HCT116 (cell line): Measurements from ENCODE around the gene TNC.

ENCODE experiments used
- CTCF ChIP-seq, 3 experiments: fragments of 200-600 bp in 1 of 3; sonication (generic) in 1 of 3; IDR thresholded peaks in 2 of 3; conservative IDR thresholded peaks in 1 of 3; 2 replicates each; pipeline ENCODE4 v1.5.1; 2012 to 2017; ENCODE audit warnings: low read depth in 2 of 3, low read length in 2 of 3, antibody characterized with exemption in 1 of 3, borderline replicate concordance in 1 of 3, control low read depth in 1 of 3, mild to moderate bottlenecking in 1 of 3, mixed read lengths in 1 of 3, mixed run types in 1 of 3, moderate library complexity in 1 of 3; ENCODE audit not compliant: insufficient read depth in 1 of 3
- EZH2phosphoT487 ChIP-seq: fragments of 200-600 bp; IDR thresholded peaks from 2 replicates; pipeline ENCODE4 v1.6.1; 2018; ENCODE audit warnings: antibody characterized with exemption, borderline replicate concordance
- POLR2A ChIP-seq: IDR thresholded peaks from 2 replicates; pipeline ENCODE4 v1.7.0; 2011; ENCODE audit warnings: borderline replicate concordance; ENCODE audit not compliant: insufficient read depth, insufficient read length; ENCODE audit errors: extremely low read depth
- SIN3A ChIP-seq: IDR thresholded peaks from 2 replicates; pipeline ENCODE4 v1.6.1; 2012; ENCODE audit warnings: low read depth
- YY1 ChIP-seq: IDR thresholded peaks from 2 replicates; pipeline ENCODE4 v1.6.1; 2011; ENCODE audit warnings: low read length, low read depth, moderate library complexity, mild to moderate bottlenecking; ENCODE audit not compliant: insufficient replicate concordance; ENCODE audit errors: extremely low read depth
- TF ChIP-seq, protein P1 (sequence below): IDR thresholded peaks from 2 replicates; pipeline ENCODE4 v1.6.1; 2012

GRCh38 chr9:115004545-115004944 is 113.4 kb downstream of the TNC start:
- TF ChIP-seq YY1 (no peak), CTCF (IDR thresholded peaks at IDR 0.05 in 2 of 3, conservative IDR thresholded peaks at IDR 0.05 in 1 of 3; ENCODE audit: borderline replicate concordance in 1 of 3, insufficient read depth in 1 of 3, low read depth in 2 of 3, low read length in 2 of 3) (no peak), EZH2phosphoT487 (no peak), POLR2A (no peak), SIN3A (no peak)
- TF ChIP-seq, protein P1, sequence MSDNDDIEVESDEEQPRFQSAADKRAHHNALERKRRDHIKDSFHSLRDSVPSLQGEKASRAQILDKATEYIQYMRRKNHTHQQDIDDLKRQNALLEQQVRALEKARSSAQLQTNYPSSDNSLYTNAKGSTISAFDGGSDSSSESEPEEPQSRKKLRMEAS, result no peak
